Left forelimb (tissue), 1 donor: ENCODE measurements around the gene KATNB1.
"Not testable (repeated sequence)": the region's sequence is repeated elsewhere in the genome, so short reads cannot be mapped to it uniquely, and the experiment has no call there.

ENCODE experiments used
- DNase-seq: peaks from one replicate; pipeline ENCODE4 v3.0.0-alpha.2; 2018; ENCODE audit warnings: low spot score

Gene KATNB1

DNA sequence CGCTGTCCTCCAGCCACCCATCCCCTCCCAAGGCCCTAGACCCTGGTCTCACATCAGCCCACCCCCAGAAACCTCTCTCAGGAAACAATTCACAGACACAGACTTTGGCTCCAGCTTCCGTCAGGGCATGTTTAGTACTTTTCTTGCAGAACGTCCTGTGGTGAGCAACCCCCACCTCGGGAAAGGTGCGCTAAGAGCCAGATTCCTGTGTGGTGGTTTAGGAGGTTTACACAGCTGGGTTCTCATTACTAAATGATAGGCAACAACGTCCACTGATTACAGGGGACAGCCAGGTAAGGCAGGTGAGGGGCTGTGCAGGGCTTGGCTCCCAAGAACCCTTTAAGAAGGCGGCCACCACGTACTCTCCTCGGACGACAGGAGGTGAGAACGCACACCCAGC is 37.4 kb downstream of the KATNB1 start:
- no peak for DNase-seq

- no peak for DNase-seq
Observed at GRCh38 chr16:57773655-57774295, 38.2 kb downstream of the KATNB1 start.

DNA sequence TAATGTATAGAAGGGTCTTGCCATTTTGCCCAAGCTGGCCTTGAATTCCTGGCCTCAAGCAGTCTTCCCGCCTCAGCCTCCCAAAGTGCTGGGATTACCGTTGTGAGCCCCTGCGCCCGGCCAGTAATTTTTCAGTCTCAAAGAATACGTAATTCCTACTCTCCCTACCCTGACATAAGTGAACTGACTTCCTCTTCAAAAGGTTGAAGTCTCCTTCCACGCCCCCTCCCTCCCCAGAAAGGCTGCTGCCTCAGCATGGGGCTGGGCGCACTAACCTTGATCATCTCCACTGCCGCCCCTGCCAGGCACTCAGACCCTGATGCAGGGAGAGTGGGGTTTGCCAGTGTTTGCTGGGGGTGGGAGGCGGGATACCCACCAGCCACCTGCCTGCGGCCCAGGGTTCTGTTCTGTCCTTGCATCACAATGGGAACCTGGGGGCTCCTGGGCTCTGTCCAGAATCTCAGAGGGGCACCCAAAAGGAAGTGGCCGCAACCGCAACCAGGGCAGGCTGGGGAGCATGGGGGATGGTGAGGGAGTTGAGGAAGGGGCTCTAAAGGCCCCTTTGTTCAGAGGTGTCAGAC is 39.2 kb downstream of the KATNB1 start:
- DNase-seq: no peak

DNA sequence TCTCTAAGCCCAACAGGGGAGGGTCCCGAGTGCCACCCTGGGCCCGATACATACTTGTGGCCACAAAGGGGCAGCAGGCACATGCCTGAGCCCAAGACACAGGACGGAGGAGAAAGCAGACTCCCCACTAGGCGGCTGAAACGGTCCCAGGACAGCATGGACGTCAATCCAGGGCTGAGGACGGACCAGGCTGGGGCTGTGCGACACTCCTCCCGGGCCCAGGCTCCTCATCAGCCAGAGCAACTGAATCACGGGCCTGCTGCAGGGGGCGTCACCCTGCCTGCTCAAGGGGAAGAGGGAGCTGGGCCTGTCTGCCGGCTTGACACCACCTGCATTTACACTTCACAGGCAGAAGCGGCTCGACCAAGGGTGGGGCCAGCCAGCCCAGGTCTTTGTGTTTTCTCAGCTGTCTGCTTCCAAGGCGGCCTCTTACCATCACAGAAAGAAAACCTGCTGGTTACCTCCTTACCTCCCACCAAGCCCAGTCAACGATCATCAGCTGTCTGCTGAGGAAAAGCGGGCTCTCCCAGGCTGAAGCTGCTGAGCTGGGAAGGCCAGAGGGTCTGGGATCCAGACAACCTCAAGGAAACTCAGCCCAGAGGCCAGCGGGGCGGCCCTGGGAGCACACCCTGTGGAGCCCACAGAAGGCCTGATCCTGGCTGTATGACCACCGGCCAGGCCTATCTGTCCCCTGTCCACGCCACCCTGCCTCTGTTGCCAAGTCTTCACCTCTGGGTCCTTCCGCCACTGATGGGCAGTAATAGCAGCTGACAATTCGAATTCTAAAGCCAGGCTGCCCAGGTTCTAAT is 40.3 kb downstream of the KATNB1 start:
- no peak for DNase-seq

DNA sequence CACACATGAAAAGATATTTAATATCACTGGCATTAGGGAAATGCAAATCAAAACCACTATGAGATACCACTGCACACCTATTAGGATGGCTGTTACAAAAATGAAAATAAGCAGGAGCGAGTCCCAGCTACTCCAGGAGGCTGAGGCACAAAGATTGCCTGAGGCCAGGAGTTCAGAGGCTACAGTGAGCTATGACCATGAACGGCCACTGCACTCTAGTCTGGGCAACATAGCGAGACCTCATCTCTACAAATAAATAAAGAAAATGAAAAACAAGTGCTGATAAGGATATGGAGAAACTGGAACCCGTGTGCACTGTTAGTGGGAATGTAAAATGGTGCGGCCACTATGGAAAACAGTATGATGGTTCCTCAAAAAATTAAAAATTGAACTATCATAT is 43.1 kb downstream of the KATNB1 start:
- DNase-seq: no peak

DNA sequence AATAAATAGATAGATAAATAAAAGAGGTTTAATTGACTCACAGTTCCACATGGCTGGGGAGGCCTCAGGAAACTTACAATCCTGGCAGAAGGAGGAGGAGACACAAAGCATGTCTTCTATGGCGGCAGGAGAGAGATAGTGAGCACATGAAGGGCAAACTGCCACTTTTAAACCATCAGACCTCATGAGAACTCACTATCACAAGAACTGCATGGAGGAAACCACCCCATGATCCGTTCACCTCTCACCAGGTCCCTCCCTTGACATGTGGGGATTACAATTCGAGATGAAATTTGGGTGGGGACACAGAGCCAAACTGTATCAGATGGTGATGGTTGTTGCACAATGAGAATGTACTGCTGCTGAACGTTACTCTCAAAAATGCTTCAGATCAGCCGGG is 44.3 kb downstream of the KATNB1 start:
- not testable (repeated sequence) for DNase-seq

DNA sequence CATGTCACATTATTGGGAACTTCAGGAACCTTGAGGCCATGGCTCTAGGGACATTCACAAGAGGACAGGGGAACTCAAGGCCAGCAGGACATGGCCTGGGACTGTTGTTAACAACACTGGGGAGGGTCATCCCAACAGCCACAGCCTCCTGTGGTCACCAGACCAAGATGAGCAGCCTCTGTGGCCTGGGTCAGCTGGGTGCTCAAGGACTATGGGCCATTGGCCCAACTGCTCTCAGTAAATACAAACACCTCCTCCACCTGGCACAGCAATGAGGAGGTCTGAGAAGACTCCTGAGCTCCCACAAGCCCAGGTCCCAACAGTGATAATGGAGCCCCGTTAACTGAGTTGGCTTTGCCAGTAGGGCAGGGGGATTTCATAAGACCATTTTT is 45.8 kb downstream of the KATNB1 start:
- no peak for DNase-seq

GRCh38 chr16:57781741-57782606 is 46.4 kb downstream of the KATNB1 start:
- DNase-seq: no peak

DNA sequence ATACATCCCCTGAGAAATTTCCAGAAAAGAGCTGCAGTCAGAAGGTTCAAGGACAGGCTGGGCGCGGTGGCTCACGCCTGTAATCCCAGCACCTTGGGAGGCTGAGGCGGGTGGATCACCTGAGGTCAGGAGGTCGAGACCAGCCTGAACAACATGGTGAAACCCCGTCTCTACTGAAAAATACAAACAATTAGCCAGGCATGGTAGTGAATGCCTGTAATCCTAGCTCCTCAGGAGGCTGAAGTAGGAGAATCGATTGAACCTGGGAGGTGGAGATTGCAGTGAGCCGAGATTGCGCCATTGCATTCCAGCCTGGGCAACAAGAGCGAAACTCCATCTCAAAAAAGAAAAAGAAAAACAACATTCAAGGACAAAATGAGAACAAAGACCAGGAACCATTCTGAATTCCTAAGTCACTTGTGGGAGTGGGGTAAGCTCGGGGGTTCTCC is 47.1 kb downstream of the KATNB1 start:
- DNase-seq: not testable (repeated sequence)

DNA sequence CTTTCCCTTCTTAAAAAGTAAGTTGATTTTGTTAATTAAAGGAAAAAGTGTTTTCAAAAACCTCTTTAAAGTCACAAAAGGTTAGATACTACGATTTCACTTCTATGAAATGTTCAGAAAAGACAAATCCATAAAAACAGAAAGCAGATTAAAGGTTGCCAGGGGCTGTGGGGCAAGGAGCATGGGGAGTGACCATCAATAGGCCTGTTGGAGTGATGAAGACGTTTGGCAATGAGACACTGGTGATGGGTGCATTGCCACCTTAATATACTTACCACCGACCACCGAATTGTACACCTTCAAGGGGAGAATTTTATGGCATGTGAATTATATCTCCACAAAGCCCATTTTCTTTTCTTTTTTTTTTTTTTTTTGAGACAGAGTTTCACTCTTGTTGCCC is 47.5 kb downstream of the KATNB1 start:
- no peak for DNase-seq

DNA sequence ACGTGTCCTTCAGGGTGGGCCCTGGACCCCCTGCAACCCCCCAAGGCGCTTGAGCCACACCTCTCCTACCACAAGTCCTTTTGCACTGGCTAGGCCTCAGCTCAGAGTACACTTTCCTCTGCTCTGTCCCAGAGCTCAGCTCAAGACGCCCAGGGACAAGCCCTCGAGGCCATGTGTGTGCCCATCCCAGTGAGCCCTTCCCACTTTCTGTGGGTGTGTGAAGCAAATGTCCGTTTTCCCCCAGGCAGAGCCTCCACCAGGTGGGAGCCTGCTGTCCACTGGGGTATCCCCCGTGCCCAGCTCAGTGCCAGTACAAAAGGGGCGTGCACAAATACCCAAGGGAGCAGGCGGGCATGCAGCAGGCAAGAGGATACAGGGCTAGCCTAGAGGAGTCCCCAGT is 48.3 kb downstream of the KATNB1 start:
- DNase-seq: no peak

- DNase-seq: no peak
Observed at GRCh38 chr16:57784334-57784733, 48.8 kb downstream of the KATNB1 start.

DNA sequence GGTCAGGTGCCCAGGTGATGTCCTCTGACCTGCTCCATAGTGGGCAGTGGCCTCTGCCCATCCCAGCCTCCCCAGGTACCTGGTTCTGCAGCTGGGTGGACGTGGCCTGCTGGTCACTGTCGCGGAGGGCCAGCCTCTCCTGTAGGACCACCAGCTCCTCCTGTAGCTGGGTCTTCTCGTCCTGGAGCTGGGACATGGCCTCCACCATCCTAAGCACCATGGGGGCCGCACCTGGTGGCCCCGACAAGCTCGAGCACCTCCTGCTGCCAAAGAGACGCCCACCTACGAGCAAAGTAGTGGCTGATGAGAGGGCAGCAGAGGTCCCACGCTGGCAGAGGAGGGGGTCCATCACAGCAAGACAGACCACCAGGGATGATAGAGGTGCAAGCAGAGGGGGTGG is 49.8 kb downstream of the KATNB1 start:
- no peak for DNase-seq

GRCh38 chr16:57785924-57786323 is 50.4 kb downstream of the KATNB1 start:
- DNase-seq: no peak

DNA sequence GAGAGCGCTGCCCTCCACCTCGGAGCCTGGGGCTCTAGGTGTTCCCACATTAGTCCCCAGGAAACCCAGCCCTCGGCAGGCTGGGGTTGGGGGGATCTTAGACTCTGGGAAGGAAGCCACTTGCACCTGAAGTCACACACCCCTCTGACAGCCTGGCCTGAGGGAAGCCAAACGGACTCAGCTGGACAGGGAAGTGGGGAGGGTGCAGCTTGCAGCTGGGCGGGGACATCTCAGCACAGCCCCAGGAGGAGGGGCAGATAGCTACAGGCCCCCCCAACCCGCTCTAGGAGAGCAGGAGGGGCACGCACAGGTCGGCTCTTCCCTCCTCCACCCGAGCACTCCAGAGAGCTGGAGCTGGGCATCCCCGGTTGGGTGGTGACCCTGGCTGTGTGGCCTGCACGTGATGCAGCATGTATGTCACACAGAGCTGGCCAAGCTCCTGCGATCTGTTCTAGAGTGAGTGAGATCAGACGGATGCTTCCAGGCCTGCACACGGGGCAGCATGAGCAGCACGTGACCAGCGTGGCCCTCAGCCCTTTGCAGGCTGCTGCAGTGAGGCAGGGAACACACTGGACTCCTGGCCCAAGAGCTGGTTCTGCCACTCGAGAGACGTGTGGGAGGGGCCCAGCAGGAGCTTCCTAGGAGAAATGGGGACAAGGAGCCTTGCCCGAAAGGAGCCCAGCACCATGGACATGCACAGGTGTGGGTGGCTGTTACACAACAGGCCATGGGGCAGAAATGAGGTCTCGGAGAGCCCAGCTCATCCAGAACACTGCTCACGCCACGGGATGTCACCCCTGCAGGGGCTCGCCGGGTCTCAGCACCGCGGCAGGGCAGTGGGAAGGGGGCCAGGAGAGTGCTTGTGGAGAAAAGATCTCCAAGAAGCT is 51.3 kb downstream of the KATNB1 start:
- no peak for DNase-seq

GRCh38 chr16:57787519-57787905 is 51.9 kb downstream of the KATNB1 start:
- DNase-seq: no peak

- DNase-seq: no peak
Observed at GRCh38 chr16:57788252-57788841, 52.8 kb downstream of the KATNB1 start.

DNA sequence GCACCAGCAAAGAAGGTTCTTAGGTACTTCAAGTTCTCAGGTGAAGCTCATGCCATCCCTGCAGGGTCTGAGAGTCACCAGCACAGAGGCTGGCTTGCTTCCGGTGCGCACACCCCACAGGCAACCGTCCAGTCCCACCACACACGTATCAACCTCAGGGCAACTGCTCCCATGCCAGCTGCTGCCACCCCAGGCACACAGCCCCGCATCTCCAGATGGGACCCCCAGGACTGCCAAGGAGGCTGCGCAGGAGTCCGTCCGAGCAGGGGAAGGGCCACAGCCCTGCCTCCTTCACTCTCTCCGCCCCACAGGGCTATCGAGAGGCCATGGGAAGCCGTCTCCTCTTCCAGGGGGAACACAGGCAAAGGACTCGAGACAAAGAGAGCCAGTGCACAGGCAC is 53.4 kb downstream of the KATNB1 start:
- DNase-seq: no peak

GRCh38 chr16:57791195-57791892 is 55.8 kb downstream of the KATNB1 start:
- no peak for DNase-seq

DNA sequence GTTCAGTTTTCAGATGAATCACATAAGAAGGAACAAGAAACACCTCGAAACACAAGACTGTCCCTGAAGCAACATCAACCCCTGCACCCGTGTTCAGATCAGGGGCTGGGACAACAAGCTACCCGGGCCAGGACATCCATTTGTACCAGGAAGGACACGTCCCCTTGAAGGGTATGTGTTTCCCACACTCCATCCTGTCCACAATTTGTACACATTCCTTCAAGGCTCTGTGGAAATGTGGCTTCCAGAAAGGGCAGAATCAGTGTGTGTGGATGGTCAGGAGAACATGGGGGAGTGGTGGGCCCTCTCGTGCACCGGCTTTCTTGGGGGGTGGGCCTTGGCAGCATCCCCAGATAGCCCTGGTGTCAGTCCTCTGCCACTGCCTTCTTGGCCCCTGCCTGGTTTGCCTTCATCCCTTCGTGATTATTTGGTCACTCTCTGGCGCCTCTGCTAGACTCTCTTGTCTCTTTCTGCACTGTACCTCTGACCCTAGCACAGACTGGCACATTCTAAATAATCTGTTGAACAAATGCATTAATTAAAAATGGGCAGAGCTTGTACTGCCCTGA is 56.4 kb downstream of the KATNB1 start:
- no peak for DNase-seq
